Uterus (tissue), 2 donors: ENCODE results near the gene IGFBP3.

Experiments
- CTCF ChIP-seq, 4 experiments: fragments of 200-600 bp in 2 of 4; fragments of 450-650 bp in 2 of 4; sonication (generic) in 2 of 4; IDR thresholded peaks; one replicate each; pipeline ENCODE4 v1.5.1; 2016 to 2019; ENCODE audit warnings: antibody characterized with exemption in 4 of 4, mild to moderate bottlenecking in 2 of 4, moderate library complexity in 1 of 4
- POLR2A ChIP-seq, 2 donors: fragments of 450-650 bp; IDR thresholded peaks; one replicate each; pipeline ENCODE4 v1.6.1; 2016; ENCODE audit warnings: antibody characterized with exemption in 2 of 2, mild to moderate bottlenecking in 1 of 2, moderate library complexity in 1 of 2

- TF ChIP-seq CTCF (IDR thresholded peaks at IDR 0.05) (no peak), POLR2A (IDR thresholded peaks at IDR 0.05) (no peak)
Measured at GRCh38 chr7:45874408-45875131, 46.5 kb downstream of the IGFBP3 start.
